SU-DHL-6 (cell line): ENCODE measurements around the gene GSK3A.

Experiments
- H2AFZ ChIP-seq: fragments of 200-600 bp; sonication (generic); 2 replicates; pipeline ENCODE4 v1.6.1; 2014; ENCODE audit warnings: low read depth, mild to moderate bottlenecking, moderate library complexity, mixed read lengths, antibody characterized with exemption, low read length; ENCODE audit not compliant: severe bottlenecking
- H3F3A ChIP-seq: fragments of 200-600 bp; shearing (Covaris generic); 2 replicates; pipeline ENCODE4 v1.6.0; 2016; ENCODE audit warnings: antibody characterized with exemption, mild to moderate bottlenecking; ENCODE audit not compliant: insufficient read depth
- H3K27ac ChIP-seq: fragments of 200-600 bp; sonication (generic); 2 replicates; pipeline ENCODE4 v1.5.1; 2016; ENCODE audit warnings: low read depth, mild to moderate bottlenecking, low read length, moderate library complexity, mixed read lengths
- H3K27me3 ChIP-seq: fragments of 200-600 bp; sonication (generic), shearing (Covaris generic); 2 replicates; pipeline ENCODE4 v1.6.0; 2014; ENCODE audit warnings: mild to moderate bottlenecking, low read length
- H3K36me3 ChIP-seq: fragments of 200-600 bp; sonication (generic); 2 replicates; pipeline ENCODE4 v1.6.1; 2014; ENCODE audit warnings: mild to moderate bottlenecking, low read length, mixed read lengths
- H3K4me2 ChIP-seq: fragments of 300-600, 200-600 bp; shearing (Covaris generic), sonication (generic); 2 replicates; pipeline ENCODE4 v1.6.0; 2014; ENCODE audit warnings: low read length, low read depth, mild to moderate bottlenecking; ENCODE audit not compliant: poor library complexity, severe bottlenecking
- H3K4me3 ChIP-seq: fragments of 200-600 bp; sonication (generic); 2 replicates; pipeline ENCODE4 v1.5.1; 2014; ENCODE audit warnings: antibody characterized with exemption, low read length, mild to moderate bottlenecking, mixed read lengths; ENCODE audit not compliant: insufficient read depth, poor library complexity, severe bottlenecking
- H3K79me2 ChIP-seq: fragments of 200-600 bp; sonication (generic); 2 replicates; pipeline ENCODE4 v1.6.1; 2014; ENCODE audit warnings: mild to moderate bottlenecking, low read length, moderate library complexity; ENCODE audit not compliant: insufficient read depth
- H3K9ac ChIP-seq: fragments of 200-600 bp; sonication (generic); 2 replicates; pipeline ENCODE4 v1.7.0; 2014; ENCODE audit warnings: mild to moderate bottlenecking, low read length
- H3K9me2 ChIP-seq: fragments of 200-600 bp; sonication (generic); replicated peaks from 2 replicates; pipeline ENCODE4 v1.6.1; 2014; ENCODE audit warnings: low read length; ENCODE audit not compliant: insufficient read depth
- H3K9me3 ChIP-seq: fragments of 200-600 bp; sonication (generic); 2 replicates; pipeline ENCODE4 v1.6.1; 2014; ENCODE audit warnings: low read length, mixed read lengths; ENCODE audit not compliant: insufficient read depth
- H4K20me1 ChIP-seq: fragments of 200-600 bp; sonication (generic); 2 replicates; pipeline ENCODE4 v1.6.1; 2014; ENCODE audit warnings: low read depth, mild to moderate bottlenecking, antibody characterized with exemption, low read length, moderate library complexity, mixed read lengths
- EZH2phosphoT487 ChIP-seq: fragments of 200-600 bp; sonication (generic), shearing (Covaris generic); conservative IDR thresholded peaks from 2 replicates; pipeline ENCODE4 v1.6.1; 2018; ENCODE audit warnings: mild to moderate bottlenecking, antibody characterized with exemption, low read length, moderate library complexity, mixed read lengths
- TF ChIP-seq, protein P1 (sequence below): fragments of 200-600 bp; sonication (generic); IDR thresholded peaks from one replicate; pipeline ENCODE4 v1.5.1; 2017; ENCODE audit warnings: antibody characterized with exemption, mild to moderate bottlenecking, low read length, moderate library complexity; ENCODE audit not compliant: insufficient read depth, poor library complexity, severe bottlenecking

GSK3A gene

DNA sequence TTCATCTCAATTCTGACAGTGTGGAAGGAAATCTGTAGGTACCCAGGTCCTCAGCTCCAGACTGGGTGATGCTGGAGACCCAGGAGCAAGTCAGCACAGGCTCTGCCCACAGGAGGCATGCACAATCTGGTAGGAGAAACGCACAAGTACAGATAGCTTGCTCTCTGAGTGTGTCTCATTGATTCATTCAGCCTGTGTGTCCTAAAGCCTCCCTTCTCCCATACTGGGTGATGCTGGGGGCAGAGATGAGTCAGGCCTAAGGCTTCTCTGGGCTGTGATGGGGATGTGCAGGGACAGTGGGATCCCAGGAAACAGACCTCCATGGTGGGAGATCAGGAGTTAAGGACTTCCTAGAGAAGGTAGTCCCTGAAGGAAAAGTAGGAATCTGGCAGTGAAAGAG is 15.5 kb downstream of the GSK3A start:
- H3K9ac ChIP-seq: no peak overlapping the region
- no peak overlapping the region for H3K4me3 ChIP-seq
- peaks cover 11% of the 10 kb centered on the region for H3K79me2 ChIP-seq
- no peak overlapping the region for H3K27ac ChIP-seq
- H3K27me3 ChIP-seq: no peaks in the 10 kb centered on the region
- no peaks in the 10 kb centered on the region; the same call in 1 of the 2 replicates for H3K36me3 ChIP-seq
- H3K4me2 ChIP-seq: no peak overlapping the region
- 0 out of 2 replicates have a peak, but pooled peaks cover 4% of the 10 kb centered on the region for H4K20me1 ChIP-seq
- H3F3A ChIP-seq: peaks cover 5% of the 10 kb centered on the region; the same call in 1 of the 2 replicates
- no peaks in the 10 kb centered on the region for H3K9me3 ChIP-seq
- TF ChIP-seq, protein P1, sequence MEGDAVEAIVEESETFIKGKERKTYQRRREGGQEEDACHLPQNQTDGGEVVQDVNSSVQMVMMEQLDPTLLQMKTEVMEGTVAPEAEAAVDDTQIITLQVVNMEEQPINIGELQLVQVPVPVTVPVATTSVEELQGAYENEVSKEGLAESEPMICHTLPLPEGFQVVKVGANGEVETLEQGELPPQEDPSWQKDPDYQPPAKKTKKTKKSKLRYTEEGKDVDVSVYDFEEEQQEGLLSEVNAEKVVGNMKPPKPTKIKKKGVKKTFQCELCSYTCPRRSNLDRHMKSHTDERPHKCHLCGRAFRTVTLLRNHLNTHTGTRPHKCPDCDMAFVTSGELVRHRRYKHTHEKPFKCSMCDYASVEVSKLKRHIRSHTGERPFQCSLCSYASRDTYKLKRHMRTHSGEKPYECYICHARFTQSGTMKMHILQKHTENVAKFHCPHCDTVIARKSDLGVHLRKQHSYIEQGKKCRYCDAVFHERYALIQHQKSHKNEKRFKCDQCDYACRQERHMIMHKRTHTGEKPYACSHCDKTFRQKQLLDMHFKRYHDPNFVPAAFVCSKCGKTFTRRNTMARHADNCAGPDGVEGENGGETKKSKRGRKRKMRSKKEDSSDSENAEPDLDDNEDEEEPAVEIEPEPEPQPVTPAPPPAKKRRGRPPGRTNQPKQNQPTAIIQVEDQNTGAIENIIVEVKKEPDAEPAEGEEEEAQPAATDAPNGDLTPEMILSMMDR: no peak
- no peak for TF ChIP-seq EZH2phosphoT487
- no peak overlapping the region for H2AFZ ChIP-seq
- H3K9me2 ChIP-seq: no peaks in the 10 kb centered on the region

- Histone ChIP-seq H2AFZ (no peak overlapping the region), H3K79me2 (peaks cover 22% of the 10 kb centered on the region), H3K9me2 (no peaks in the 10 kb centered on the region), H3K4me2 (no peak overlapping the region), H3F3A (no peaks in the 10 kb centered on the region), H3K36me3 (no peaks in the 10 kb centered on the region), H3K27ac (no peak overlapping the region), H3K9ac (no peak overlapping the region), H3K9me3 (no peaks in the 10 kb centered on the region), H3K4me3 (no peak overlapping the region), H4K20me1 (0 out of 2 replicates have a peak, but pooled peaks cover 4% of the 10 kb centered on the region), H3K27me3 (no peaks in the 10 kb centered on the region)
- TF ChIP-seq EZH2phosphoT487: no peak
- TF ChIP-seq, protein P1: no peak
These were observed 16.6 kb downstream of the GSK3A start for GRCh38 chr19:42225718-42226292.

DNA sequence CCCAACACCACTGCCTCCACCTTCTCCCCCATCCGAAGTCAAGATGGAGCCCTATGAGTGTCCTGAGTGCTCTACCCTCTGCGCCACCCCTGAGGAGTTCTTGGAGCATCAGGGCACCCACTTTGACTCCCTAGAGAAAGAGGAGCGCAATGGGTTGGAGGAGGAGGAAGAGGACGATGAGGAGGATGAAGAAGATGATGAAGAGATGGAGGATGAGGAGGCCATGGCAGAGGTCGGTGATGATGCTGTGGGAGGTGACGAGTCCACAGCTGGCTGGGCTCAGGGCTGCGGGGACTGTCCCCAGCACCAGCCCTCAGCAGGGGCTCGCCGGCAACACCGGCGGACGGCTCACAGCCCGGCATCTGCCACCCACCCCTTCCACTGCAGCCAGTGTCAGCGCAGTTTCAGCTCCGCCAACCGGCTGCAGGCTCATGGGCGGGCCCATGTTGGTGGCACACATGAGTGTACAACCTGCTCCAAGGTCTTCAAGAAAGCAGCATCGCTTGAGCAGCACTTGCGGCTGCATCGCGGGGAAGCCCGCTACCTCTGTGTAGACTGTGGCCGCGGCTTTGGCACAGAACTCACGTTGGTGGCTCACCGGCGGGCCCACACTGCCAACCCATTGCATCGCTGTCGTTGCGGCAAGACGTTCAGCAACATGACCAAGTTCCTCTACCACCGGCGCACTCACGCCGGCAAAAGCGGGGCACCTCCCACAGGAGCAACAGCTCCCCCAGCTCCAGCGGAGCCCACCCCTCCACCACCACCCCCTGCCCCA is 17.3 kb downstream of the GSK3A start:
- Histone ChIP-seq H4K20me1 (0 out of 2 replicates have a peak, but pooled peaks cover 4% of the 10 kb centered on the region), H3K4me3 (no peak overlapping the region), H3K27me3 (no peaks in the 10 kb centered on the region), H3F3A (no peaks in the 10 kb centered on the region), H3K9me2 (no peaks in the 10 kb centered on the region), H3K79me2 (peaks cover 28% of the 10 kb centered on the region), H3K9me3 (no peaks in the 10 kb centered on the region), H3K36me3 (no peaks in the 10 kb centered on the region), H3K4me2 (no peak overlapping the region), H3K9ac (no peak overlapping the region), H2AFZ (no peak overlapping the region), H3K27ac (no peak overlapping the region)
- no peak for TF ChIP-seq EZH2phosphoT487
- TF ChIP-seq, protein P1: no peak
